Dendritic cell treated with granulocyte-macrophage colony-stimulating factor and Interleukin-4, amounts not matched to agents 40 ng/mL and 50 ng/mL, for 4 days (primary cell): ENCODE measurements around the gene EPHB3.
A peak's percentile ranks its signal among the peaks of the same experiment; 100 is the strongest.

Experiments
- H3K27ac Mint-ChIP-seq: one replicate; pipeline ENCODE4 v1.8.0; 2022; ENCODE audit warnings: mild to moderate bottlenecking, mixed read lengths
- H3K27me3 Mint-ChIP-seq: one replicate; pipeline ENCODE4 v1.8.0; 2022; ENCODE audit warnings: mild to moderate bottlenecking, mixed read lengths
- H3K36me3 Mint-ChIP-seq: one replicate; pipeline ENCODE4 v1.8.0; 2022; ENCODE audit warnings: low read depth, mixed read lengths
- H3K4me1 Mint-ChIP-seq: one replicate; pipeline ENCODE4 v1.8.0; 2022; ENCODE audit warnings: low read depth, mixed read lengths
- H3K4me3 Mint-ChIP-seq: one replicate; pipeline ENCODE4 v1.8.0; 2022; ENCODE audit warnings: mild to moderate bottlenecking, moderate library complexity, mixed read lengths
- H3K9me3 Mint-ChIP-seq: one replicate; pipeline ENCODE4 v1.8.0; 2022; ENCODE audit warnings: mixed read lengths
- intact Hi-C: fragments of 100-400 bp; cut with micrococcal nuclease; formaldehyde crosslinking; loops from one replicate; pipeline ENCODE4 v1.15.0; 2022

EPHB3 gene

GRCh38 chr3:184561061-184561912, at the start of gene EPHB3:
TSS of gene EPHB3 (plus strand) at chr3:184561785. CDS start at chr3:184562236, 451 bp downstream.
- Mint-ChIP-seq H3K36me3 (no peaks in the 10 kb centered on the region), H3K27me3 (peaks cover 62% of the 10 kb centered on the region), H3K4me1 (peaks cover 45% of the 10 kb centered on the region), H3K27ac (peak within 1 kb of the TSS; percentile 59), H3K4me3 (peak within 1 kb of the TSS; percentile 64), H3K9me3 (no peaks in the 10 kb centered on the region)
- intact Hi-C loops, result loop anchor here (1.0 kb wide), 3 partner anchors 166 to 242 kb away; no protein-coding TSS in a partner anchor

GRCh38 chr3:184512621-184513020, 49.0 kb upstream of the EPHB3 start:
- Mint-ChIP-seq H3K4me1 (peaks cover 39% of the 10 kb centered on the region), H3K27ac (no peak overlapping the region), H3K9me3 (no peaks in the 10 kb centered on the region), H3K4me3 (peak overlapping the region; percentile 13), H3K27me3 (peaks cover 22% of the 10 kb centered on the region), H3K36me3 (no peaks in the 10 kb centered on the region)
- intact Hi-C loops, result loop anchor here (1.0 to 2.0 kb wide), 3 partner anchors 32 to 95 kb away; no protein-coding TSS in a partner anchor

GRCh38 chr3:184513276-184514170, 48.1 kb upstream of the EPHB3 start:
- Mint-ChIP-seq H3K27ac (peak overlapping the region; percentile 84), H3K4me3 (peak overlapping the region; percentile 76), H3K36me3 (no peaks in the 10 kb centered on the region), H3K27me3 (peaks cover 21% of the 10 kb centered on the region), H3K4me1 (peaks cover 39% of the 10 kb centered on the region), H3K9me3 (no peaks in the 10 kb centered on the region)
- intact Hi-C loops, result loop anchor here (1.0 to 2.0 kb wide), 3 partner anchors 31 to 96 kb away; no protein-coding TSS in a partner anchor

- intact Hi-C loops, result no loop called here
- Mint-ChIP-seq H3K9me3 (no peaks in the 10 kb centered on the region), H3K27me3 (peaks cover 24% of the 10 kb centered on the region), H3K4me3 (peak overlapping the region; percentile 76), H3K4me1 (peaks cover 39% of the 10 kb centered on the region), H3K36me3 (no peaks in the 10 kb centered on the region), H3K27ac (peak overlapping the region; percentile 84)
These were observed 47.5 kb upstream of the EPHB3 start for GRCh38 chr3:184514171-184514490.

GRCh38 chr3:184523825-184524615, 37.6 kb upstream of the EPHB3 start:
- H3K9me3 Mint-ChIP-seq, result no peaks in the 10 kb centered on the region
- H3K4me3 Mint-ChIP-seq, result no peak overlapping the region
- peaks cover 11% of the 10 kb centered on the region for H3K27me3 Mint-ChIP-seq
- no peaks in the 10 kb centered on the region for H3K36me3 Mint-ChIP-seq
- intact Hi-C loops, result loop anchor here (2.0 kb wide), 1 partner anchor 161 kb away; no protein-coding TSS in a partner anchor
- peak overlapping the region; percentile 99 for H3K27ac Mint-ChIP-seq
- H3K4me1 Mint-ChIP-seq, result peaks cover 34% of the 10 kb centered on the region

GRCh38 chr3:184524981-184525336, 36.6 kb upstream of the EPHB3 start:
- H3K4me3 Mint-ChIP-seq, result peak overlapping the region; percentile 81
- no peaks in the 10 kb centered on the region for H3K9me3 Mint-ChIP-seq
- H3K27ac Mint-ChIP-seq, result peak overlapping the region; percentile 99
- H3K36me3 Mint-ChIP-seq, result no peaks in the 10 kb centered on the region
- H3K4me1 Mint-ChIP-seq, result peaks cover 34% of the 10 kb centered on the region
- intact Hi-C loops, result loop anchor here (1.0 to 2.0 kb wide), 2 partner anchors 19 to 162 kb away; no protein-coding TSS in a partner anchor
- H3K27me3 Mint-ChIP-seq, result peaks cover 11% of the 10 kb centered on the region

GRCh38 chr3:184525337-184526087, 36.1 kb upstream of the EPHB3 start:
- peak overlapping the region; percentile 99 for H3K27ac Mint-ChIP-seq
- H3K4me1 Mint-ChIP-seq, result peaks cover 40% of the 10 kb centered on the region
- H3K4me3 Mint-ChIP-seq, result peak overlapping the region; percentile 81
- H3K36me3 Mint-ChIP-seq, result no peaks in the 10 kb centered on the region
- H3K9me3 Mint-ChIP-seq, result no peaks in the 10 kb centered on the region
- intact Hi-C loops, result loop anchor here (1.0 to 2.0 kb wide), 2 partner anchors 19 to 163 kb away; no protein-coding TSS in a partner anchor
- H3K27me3 Mint-ChIP-seq, result peaks cover 16% of the 10 kb centered on the region

- peaks cover 21% of the 10 kb centered on the region for H3K27me3 Mint-ChIP-seq
- no peaks in the 10 kb centered on the region for H3K9me3 Mint-ChIP-seq
These were observed 35.5 kb upstream of the EPHB3 start for GRCh38 chr3:184526088-184526433.

GRCh38 chr3:184531626-184532280, 29.8 kb upstream of the EPHB3 start:
- Mint-ChIP-seq H3K9me3 (no peaks in the 10 kb centered on the region), H3K4me3 (no peak overlapping the region), H3K27ac (no peak overlapping the region), H3K27me3 (peaks cover 36% of the 10 kb centered on the region), H3K4me1 (peaks cover 23% of the 10 kb centered on the region), H3K36me3 (no peaks in the 10 kb centered on the region)
- intact Hi-C loops, result no loop called here

More at GRCh38 chr3:184526088-184526433, 35.5 kb upstream of the EPHB3 start:
- Mint-ChIP-seq H3K27ac (peak overlapping the region; percentile 99), H3K4me3 (peak overlapping the region; percentile 81), H3K36me3 (no peaks in the 10 kb centered on the region), H3K4me1 (peaks cover 45% of the 10 kb centered on the region)
- intact Hi-C loops, result no loop called here

GRCh38 chr3:184532940-184533732, 28.4 kb upstream of the EPHB3 start:
- H3K4me3 Mint-ChIP-seq, result no peak overlapping the region
- intact Hi-C loops, result no loop called here
- no peak overlapping the region for H3K27ac Mint-ChIP-seq
- no peaks in the 10 kb centered on the region for H3K9me3 Mint-ChIP-seq
- H3K4me1 Mint-ChIP-seq, result peaks cover 25% of the 10 kb centered on the region
- H3K27me3 Mint-ChIP-seq, result peaks cover 38% of the 10 kb centered on the region
- H3K36me3 Mint-ChIP-seq, result no peaks in the 10 kb centered on the region

GRCh38 chr3:184537885-184538665, 23.5 kb upstream of the EPHB3 start:
- intact Hi-C loops, result no loop called here
- H3K4me3 Mint-ChIP-seq, result no peak overlapping the region
- no peaks in the 10 kb centered on the region for H3K9me3 Mint-ChIP-seq
- peaks cover 15% of the 10 kb centered on the region for H3K4me1 Mint-ChIP-seq
- H3K36me3 Mint-ChIP-seq, result no peaks in the 10 kb centered on the region
- H3K27me3 Mint-ChIP-seq, result peaks cover 56% of the 10 kb centered on the region
- H3K27ac Mint-ChIP-seq, result no peak overlapping the region
